NCI-H524 treated with DMSO at 0.1 percent for 48 hours (cell line): ENCODE results near the gene BNIP3.
"Not testable (repeated sequence)": the region's sequence is repeated elsewhere in the genome, so short reads cannot be mapped to it uniquely, and the experiment has no call there.

Experiments used
- DNase-seq: peaks from one replicate; lab custom pipeline; 2025; lab: John Stamatoyannopoulos, UW

BNIP3 gene

DNA sequence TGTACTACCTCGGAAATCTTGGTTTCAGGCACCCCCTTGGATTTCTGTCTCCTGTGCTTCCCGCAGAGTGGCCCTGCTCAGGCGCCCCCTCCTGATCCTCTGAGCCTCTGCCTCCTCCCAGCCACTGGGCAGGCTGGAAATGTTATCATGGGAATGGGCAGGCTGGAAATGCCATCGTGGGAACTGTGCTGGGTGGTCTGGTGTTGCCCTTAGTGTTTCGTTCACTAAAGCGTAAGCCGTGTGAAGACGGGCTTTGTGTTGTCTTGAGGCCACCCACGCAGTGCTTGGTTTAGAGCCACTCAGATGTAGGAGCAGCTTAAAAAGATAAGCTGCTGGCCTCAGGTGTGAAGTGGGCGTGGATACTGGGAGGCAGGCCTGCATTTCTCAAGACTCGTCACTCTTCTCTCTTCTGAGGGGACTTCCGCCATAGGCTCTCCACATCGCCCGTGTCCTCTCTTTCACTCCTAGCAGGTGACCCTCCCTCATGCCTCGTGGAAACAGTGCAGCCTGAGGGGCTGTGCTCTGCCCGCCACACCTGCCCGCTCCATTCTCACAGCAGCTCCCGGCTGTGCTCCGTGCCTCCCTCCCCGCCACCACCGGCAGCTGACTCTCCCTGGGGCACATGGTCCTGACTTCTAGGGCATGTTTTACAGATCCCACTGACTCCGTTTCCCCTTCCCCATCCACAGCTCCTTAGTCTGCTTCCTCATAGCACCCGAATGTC lies 52.4 kb downstream of the BNIP3 start:
- DNase-seq, result no peak

DNA sequence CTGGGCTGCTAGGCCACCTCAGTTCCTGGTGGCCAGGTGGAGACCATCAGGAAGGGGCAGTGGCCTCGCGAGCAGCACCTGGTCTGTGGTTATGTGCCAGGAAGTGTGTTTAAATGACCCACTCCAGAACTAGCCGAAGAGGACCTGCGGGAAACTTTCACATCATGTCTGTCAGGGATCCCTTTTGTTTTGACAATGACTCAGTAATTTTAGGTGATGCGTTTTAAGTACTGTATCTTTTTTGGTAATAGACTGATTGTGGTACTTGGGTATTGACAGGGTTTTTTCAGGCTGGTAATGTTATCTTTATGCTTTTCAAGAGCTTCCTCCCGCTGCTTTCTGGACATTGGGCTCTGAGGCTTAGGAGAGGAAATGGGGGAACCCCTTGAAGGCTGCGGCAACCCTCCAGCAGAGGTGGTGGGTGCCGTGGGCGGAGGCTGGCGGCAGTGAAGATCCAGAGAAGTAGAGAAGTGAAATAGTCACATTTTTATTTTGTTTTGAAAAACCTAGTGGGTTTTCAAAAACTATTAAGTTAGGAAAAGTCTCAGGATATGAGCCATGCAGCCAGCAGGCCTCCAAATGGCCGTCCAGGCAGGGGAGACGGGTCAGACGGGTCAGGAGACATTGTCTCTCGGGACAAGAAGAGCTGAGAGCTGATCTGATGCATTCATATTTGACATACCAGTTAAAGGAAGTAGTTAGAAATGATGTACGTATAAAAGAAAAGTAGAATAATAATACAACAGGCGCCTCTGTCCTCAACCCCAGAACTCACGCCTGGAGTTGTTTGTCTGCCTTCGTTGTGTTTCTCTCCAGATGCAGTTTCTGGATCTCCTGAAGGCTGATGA lies 53.3 kb downstream of the BNIP3 start:
- no peak for DNase-seq

DNA sequence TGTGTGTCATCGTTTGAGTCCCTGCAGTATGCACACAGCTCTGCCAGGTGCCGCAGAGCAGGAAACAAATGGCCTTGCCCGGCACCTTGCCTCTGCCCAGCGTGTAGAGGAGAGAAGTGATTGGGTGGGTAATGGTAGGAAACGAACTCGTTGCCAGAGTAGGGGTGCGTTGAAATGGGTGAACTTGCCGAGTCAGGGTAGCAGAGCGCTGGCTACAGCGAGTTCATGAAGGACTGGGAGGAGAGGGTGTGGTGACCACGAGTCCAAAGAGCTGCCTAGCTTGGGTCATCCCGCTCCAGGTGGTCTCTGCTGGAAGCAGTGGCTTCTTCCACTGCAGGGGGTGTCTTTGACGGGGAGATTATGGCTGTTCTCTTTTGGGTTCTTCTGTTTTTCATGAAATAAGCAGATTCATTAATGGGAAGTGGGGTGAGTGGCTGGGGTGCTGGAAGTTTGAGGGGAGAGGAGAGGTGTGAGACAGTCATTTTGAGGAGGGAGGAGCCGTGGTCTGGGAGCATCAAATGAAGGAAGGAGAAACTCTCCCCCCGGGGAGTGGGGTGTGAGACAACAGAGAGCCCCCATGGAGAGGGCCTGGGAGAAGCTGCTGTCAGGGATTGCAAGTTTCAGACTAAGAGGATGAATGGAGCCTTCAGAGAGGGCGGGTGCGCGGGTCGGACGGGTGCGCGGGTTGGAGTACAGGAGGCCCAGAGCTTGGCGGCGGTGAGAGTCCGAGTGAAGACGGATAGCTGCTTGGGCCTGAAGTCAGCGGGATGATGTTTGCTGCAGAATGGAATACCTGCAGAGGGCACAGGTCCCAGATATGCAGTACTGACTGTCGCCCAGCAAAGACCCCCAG lies 54.8 kb downstream of the BNIP3 start:
- no peak for DNase-seq

DNA sequence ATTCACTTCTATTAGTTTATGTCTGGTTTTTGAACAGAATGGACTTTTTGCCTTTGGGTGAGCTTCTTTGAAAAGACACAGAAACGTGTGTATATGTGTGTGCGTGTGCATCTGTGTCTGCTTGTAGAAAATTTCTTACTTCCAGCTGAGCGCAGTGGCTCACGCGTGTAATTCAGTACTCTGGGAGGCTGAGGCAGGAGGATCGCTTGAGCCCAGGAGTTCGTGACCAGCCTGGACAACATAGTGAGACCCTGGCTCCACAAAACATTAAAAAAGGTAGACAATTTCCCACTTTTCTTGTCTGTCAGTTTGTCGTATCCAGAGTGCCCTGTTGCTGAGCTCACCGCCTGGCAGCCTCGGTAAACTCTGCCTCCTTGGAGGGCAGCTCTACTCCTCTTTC lies 55.5 kb downstream of the BNIP3 start:
- DNase-seq, result no peak

DNA sequence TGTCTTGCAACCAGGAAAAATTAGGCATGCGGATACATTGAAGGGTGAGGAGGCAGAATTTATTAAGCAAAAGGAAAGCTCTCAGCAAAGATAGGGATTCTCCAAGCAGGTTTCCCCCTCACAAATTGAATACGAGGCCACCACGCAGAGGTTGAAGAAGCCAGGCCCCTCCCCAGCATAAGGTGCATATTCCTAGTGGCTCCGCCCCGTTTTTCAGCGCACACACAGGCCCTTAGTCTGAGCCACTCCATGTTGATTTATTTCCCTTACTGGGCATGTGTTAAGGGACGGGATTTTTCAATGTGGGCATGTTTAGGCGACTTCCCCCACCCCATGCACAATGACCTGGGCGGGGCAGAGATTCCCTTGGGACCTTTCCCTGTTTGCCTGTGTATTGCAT lies 56.0 kb downstream of the BNIP3 start:
- no peak for DNase-seq

DNA sequence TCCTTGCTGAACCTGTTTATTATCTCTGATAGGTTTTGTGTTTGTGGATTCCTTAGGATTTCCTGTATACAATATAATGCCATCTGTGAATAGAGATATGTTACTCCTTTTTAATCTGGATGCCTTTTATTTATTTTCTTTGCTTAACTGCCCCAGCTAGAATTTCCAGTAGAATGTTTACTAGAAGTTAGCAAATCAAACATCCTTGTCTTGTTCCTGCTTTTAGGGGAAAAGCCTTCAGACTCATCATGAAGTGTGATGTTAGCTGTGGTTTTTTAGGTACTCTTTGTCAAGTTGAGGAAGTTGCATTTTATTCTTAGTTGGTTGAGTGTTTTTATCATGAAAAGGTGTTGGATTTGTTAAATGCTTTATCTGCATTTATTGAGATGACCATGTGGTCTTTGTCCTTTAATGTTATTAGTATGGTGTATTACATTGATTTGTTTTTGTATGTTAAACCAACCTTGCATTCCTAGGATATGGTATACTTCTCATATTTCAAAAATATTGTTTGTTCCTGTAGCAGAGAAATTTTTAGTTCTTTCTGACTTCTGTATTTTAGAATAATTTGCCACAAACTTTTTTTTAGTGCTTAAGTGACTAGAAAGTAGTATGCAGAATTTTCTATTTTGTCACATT lies 56.6 kb downstream of the BNIP3 start:
- DNase-seq, result no peak

DNA sequence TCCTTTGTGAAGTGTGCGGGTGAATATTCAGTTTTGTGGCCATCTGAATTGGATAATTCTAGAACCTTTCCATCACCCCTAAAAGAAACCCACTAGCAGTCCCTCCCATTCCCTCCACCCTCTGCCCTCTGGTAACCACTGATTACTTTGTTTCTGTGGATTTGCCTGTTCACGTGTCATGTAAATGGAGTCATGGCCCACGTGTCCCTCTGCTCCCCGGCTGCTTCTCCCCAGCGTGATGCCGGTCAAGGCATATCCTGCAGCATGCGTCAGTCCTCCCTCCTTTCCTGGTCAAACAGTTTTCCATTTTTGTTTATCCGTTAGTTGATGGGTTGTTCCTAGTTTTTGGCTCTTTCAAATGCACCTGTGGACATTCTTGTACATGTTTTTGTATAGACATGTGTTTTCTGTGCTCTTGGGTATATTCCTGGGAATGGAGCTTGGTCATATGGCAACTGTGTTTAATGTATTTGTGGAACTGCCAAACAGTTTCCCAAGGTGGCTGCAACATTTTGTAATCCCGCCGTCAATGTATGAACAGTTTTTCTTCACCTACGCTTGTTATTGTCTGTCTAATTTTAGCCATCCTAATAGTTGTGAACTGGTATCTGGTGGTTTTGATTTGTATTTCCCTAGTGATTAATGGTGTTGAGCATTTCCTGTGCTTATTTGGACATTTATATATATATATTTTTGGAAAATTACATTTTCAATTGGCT lies 58.5 kb downstream of the BNIP3 start:
- DNase-seq, result no peak

DNA sequence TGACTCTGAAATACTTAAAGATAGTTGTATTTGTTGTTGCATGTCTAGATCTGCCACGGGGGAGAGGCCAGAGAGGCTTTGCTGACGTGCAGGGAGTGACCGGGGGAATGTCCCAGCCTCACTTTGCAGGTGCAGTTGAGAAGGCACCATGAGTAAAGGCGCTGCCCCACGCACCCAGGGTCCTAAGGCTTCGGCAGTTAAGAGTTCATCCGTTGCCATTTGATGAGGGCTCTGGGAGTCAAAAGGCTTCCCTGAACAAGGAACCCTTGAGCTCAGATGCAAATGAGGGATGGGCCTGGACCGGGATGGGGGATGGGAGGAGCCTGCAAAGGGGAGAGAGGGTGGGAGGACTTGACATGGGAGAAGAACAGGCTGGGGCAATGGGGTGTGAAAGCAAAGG lies 60.5 kb downstream of the BNIP3 start:
- no peak for DNase-seq

DNA sequence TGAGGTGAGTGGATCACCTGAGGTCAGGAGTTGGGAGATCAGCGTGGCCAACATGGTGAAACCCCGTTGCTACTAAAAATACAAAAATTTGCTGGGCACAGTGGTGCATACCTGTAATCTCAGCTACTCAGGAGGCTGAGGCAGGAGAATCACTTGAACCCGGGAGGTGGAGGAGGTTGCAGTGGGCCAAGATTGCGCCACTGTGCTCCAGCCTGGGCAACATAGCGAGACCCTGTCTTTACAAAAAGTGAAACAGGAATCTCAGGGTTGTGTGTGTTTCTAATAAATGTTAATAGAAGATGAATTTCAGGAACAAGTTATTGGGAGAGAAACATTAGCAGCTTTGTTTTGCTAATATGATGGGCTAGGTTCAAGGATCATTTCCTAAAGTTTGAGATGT lies 61.0 kb downstream of the BNIP3 start:
- no peak for DNase-seq

DNA sequence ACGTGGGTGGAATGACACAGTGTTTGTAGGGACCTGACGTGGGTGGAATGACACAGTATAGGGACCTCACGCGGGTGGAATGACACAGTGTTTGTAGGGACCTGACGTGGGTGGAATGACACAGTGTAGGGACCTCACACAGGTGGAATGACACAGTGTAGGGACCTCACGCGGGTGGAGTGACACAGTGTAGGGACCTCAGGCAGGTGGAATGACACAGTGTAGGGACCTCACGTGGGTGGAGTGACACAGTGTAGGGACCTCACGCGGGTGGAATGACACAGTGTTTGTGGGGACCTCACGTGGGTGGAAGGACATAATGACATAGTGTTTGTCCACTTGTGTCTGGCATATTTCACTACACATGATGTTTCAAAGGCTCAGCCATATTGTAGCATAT lies 61.6 kb downstream of the BNIP3 start:
- DNase-seq, result no peak

DNA sequence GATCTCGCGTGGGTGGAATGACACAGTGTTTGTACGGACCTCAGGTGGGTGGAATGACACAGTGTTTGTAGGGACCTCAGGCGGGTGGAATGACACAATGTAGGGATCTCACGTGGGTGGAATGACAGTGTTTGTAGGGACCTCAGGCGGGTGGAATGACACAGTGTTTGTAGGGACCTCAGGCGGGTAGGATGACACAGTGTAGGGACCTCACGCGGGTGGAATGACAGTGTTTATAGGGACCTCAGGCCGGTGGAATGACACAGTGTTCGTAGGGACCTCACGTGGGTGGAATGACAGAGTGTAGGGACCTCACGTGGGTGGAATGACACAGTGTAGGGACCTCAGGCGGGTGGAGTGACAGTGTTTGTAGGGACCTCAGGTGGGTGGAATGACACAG lies 62.3 kb downstream of the BNIP3 start:
- not testable (repeated sequence) for DNase-seq
